Brain microvascular endothelial cell (primary cell): ENCODE data around the gene SLC16A8.
"Not testable (repeated sequence)": the region's sequence is repeated elsewhere in the genome, so short reads cannot be mapped to it uniquely, and the experiment has no call there.

Source experiments
- DNase-seq: peaks from one replicate; pipeline ENCODE4 v3.0.0-alpha.2; 2020
- H3K27ac ChIP-seq: fragments of 250-450 bp; sonication (Bioruptor Pico); 2 replicates; pipeline ENCODE4 v1.5.1; 2020; ENCODE audit warnings: mild to moderate bottlenecking, moderate library complexity
- H3K27me3 ChIP-seq: fragments of 250-450 bp; sonication (Bioruptor Pico); replicated peaks from 2 replicates; pipeline ENCODE4 v1.5.1; 2020; ENCODE audit warnings: mild to moderate bottlenecking
- H3K36me3 ChIP-seq: fragments of 250-450 bp; sonication (Bioruptor Pico); replicated peaks from 2 replicates; pipeline ENCODE4 v1.5.1; 2020; ENCODE audit warnings: mild to moderate bottlenecking
- H3K4me3 ChIP-seq: 2 replicates; pipeline ENCODE4 v1.5.1; 2011; ENCODE audit warnings: low read depth, mild to moderate bottlenecking, control low read depth, low read length, moderate library complexity
- CTCF ChIP-seq: IDR thresholded peaks from 2 replicates; pipeline ENCODE4 v1.5.1; 2011; ENCODE audit warnings: low read depth, mild to moderate bottlenecking, moderate library complexity, low read length, control low read depth, inconsistent platforms; ENCODE audit errors: missing control alignments
- in situ Hi-C: cut with HindIII; loops from 2 replicates; pipeline ENCODE4 v1.10.0; 2017; ENCODE audit warnings: low sequenced_read_pairs, low pct_ligation_motif_present

SLC16A8 gene

GRCh38 chr22:38042488-38042790, 41.5 kb downstream of the SLC16A8 start:
- H3K4me3 ChIP-seq = no peak overlapping the region
- H3K27ac ChIP-seq = no peak overlapping the region
- no peaks in the 10 kb centered on the region for H3K27me3 ChIP-seq
- DNase-seq = no peak
- in situ Hi-C loops = no loop called here
- no peaks in the 10 kb centered on the region for H3K36me3 ChIP-seq
- no peak for TF ChIP-seq CTCF

- in situ Hi-C loops = no loop called here
- Histone ChIP-seq H3K4me3 (no peak overlapping the region), H3K36me3 (no peaks in the 10 kb centered on the region), H3K27me3 (no peaks in the 10 kb centered on the region), H3K27ac (no peak overlapping the region)
- no peak for DNase-seq
- TF ChIP-seq CTCF = no peak
These were observed 42.1 kb downstream of the SLC16A8 start for GRCh38 chr22:38041760-38042487.

- peak; percentile 14 for DNase-seq
- Histone ChIP-seq H3K4me3 (no peak overlapping the region), H3K27me3 (no peaks in the 10 kb centered on the region), H3K27ac (no peak overlapping the region), H3K36me3 (no peaks in the 10 kb centered on the region)
- in situ Hi-C loops = no loop called here
- TF ChIP-seq CTCF = no peak
These were observed 42.8 kb downstream of the SLC16A8 start for GRCh38 chr22:38040953-38041759.

GRCh38 chr22:38038890-38039812, 44.8 kb downstream of the SLC16A8 start:
- H3K36me3 ChIP-seq = no peaks in the 10 kb centered on the region
- no peak overlapping the region for H3K4me3 ChIP-seq
- TF ChIP-seq CTCF = no peak
- no peak for DNase-seq
- no peak overlapping the region for H3K27ac ChIP-seq
- no peaks in the 10 kb centered on the region for H3K27me3 ChIP-seq
- in situ Hi-C loops = no loop called here

GRCh38 chr22:38038426-38038825, 45.6 kb downstream of the SLC16A8 start:
- no peaks in the 10 kb centered on the region for H3K36me3 ChIP-seq
- no peak overlapping the region for H3K27ac ChIP-seq
- in situ Hi-C loops = no loop called here

GRCh38 chr22:38037367-38038150, 46.4 kb downstream of the SLC16A8 start:
- H3K27ac ChIP-seq, in situ Hi-C loops, DNase-seq: not testable (repeated sequence)

More at GRCh38 chr22:38038426-38038825, 45.6 kb downstream of the SLC16A8 start:
- Histone ChIP-seq H3K27me3 (no peaks in the 10 kb centered on the region), H3K4me3 (no peak overlapping the region)
- no peak for DNase-seq
- TF ChIP-seq CTCF = no peak

More at GRCh38 chr22:38037367-38038150, 46.4 kb downstream of the SLC16A8 start:
- not testable (repeated sequence) for H3K4me3 ChIP-seq, H3K36me3 ChIP-seq, H3K27me3 ChIP-seq
